Stimulated activated CD4-positive, alpha-beta T cell treated with anti-CD3 and anti-CD28 coated beads, Interleukin-1b, Interleukin-23, amount 100 ng/mL, for 4 hours (primary cell): ENCODE data around the gene BAHCC1.

Source experiments
- DNase-seq, 2 donors: peaks; one replicate each; pipeline ENCODE4 v3.0.0-alpha.2; 2020; ENCODE audit warnings: low read depth in 2 of 2

Gene BAHCC1

DNA sequence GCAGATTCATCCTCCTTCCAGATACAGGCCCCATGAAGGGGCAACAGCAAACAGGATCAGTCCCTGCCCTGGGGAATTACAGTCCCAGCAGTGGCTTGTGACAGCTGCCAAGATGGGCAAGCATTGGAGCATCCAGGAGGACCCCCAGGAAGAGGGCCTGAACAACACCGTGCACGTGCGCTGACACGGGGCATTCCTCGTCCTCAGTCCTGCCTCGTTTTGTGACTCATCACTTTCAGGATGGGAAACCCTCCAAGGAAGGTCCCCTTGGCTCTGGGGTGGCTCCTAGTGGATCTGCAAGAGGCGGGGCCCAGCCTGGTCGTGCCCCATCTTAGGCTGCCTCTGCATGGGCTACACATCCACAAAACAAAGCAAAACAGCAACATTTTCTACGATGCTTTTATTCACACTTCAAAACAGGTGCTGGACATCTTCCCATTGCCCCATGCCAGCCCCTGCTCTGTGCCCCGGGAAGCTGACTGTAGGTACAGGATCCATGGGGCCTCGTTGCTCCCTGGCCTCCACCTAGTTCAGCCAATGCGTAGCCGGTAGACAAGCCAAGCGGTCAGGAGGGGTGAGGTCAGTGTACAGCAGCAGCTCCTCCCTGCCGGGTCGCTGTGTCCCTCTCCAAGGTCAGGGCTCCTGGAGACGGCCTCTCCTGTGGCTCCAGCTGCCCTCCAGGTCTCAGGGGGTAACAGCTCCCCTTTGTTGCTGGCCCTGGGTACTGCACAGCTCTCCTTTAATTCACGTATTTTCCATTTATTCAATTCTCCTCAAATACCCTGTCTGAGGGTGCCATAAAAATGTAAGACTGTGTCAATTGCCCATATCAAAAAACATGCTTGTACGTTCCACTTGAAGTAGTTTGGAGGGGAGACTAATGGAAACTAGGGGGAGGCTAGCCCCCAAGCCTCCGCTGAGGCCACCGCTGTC is 85.1 kb downstream of the BAHCC1 start:
- DNase-seq: no peak

DNA sequence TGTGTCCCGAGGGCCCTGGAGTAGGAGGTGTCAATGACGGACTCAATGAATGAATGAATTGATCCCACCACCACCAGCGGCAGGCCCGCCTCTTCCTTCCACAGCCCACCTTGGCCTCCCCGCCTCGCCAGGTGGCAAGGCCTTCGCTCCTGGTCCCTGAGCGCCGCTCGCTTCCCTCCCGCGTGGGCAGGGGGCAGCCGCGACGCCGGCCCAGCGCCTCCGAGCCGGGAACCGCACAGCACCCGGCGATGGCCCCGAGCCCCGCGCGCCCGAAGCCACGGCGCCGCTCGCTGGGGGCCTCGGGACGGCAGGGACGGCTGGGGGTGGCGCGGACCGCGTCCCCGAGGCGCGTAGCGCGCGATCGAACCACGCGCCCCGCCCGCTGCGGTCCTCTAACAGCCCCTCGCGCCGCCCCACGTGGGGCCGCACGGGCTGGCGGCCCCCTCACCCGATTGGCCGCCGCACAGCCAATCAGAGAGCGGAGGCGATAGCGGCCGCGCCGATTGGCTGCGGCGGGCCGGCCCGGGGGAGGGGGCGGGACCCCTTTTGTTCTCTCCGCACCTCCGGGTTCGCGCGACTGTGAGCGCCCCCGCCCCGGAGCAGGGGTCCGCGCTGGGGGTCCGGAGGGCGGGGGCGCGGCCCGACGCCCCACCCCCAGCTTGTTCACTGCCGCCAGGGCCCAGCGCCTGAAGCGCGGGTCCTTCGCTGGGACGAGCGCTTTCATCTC is 86.0 kb downstream of the BAHCC1 start:
- peak; percentile 40 to 60 for DNase-seq

DNA sequence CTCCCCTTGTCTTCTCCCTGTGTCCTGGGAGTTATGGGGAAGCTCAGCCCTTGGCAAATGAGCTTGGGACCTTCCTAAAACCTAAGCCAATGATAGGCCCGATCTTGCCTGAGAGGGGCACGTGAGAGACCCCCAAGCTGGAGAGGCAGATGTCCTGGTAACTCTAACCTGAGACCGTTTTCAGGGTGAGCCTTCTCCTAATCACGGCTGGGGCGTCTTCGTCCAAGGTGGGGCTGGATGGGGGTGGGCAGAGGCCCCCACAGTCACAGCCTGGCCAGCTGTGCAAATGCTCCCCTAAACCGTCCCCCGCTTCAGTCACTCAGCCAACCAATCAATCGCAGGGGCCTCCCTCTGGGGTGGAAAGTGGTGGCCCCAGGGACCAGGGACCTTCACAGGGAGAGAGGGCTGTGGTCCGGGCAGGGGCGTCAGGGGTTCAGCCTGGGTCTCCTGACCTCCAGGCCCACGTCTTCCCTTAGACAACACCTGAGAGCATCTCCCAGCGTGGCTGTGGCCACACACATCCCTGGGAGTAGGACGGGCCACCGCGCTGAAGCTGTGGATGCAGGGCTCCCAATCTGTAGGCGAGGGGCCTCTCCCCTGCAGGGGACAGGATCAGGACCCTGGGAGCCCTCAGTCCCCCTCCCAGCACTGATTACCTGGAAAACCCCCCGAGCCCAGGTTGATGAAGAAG is 86.7 kb downstream of the BAHCC1 start:
- DNase-seq: no peak

DNA sequence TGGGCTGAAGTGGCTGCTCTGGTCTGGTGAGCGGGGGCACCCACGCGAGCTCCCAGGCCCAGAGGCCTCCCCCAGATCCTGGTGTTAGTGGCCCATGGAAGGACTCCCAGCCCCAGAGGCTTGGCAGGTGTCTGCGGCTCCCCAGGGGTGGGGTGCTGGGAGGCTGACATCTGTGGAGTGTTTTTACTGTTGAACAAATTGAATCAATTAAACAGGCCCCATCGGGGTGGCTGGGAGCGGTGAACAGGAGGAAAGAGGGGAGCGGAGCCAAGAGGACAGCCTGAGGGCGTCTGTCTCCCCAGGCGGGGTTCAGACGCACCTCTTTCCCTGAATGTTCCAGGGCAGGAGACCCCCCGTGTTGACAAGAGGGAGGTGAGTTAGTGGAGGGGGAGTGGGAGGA is 87.4 kb downstream of the BAHCC1 start:
- DNase-seq: no peak

DNA sequence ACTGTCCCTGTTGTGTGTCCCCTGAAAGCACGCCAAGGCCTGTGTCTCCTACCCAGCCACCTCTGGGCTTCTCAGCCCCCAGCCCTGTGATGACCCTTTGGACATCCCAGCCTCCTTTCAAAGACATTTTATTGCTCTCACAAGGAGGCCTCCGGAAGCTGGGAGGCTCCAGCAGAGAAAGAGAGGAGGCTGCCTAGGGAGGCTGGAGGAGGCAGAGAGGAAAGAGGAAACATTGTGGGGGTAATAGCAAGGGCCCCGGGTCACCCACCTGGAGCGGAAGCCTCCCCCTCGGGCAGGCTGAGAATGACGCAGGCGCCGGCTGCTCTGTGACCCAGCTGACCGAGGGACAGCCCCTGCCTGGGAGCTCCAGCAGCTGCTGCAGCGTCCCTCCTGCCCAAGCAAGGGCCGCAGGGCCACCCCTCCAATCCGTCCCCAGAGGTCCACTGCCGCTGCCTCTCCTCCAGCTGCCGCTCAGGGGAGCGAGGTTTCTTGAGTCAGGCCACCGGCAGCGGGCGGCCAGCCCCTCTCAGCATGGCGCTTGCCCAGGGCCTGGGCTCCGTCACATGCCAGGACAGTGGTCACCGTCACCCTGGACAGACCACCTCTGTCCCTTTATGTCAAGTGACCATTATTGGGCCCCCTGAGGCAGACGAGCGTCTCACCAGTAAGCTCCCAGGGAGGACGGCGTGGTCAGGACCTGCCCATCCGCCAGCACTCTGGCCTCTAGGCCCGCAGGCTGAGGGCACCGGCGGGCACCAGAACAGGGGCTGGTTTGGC is 88.0 kb downstream of the BAHCC1 start:
- DNase-seq: no peak

DNA sequence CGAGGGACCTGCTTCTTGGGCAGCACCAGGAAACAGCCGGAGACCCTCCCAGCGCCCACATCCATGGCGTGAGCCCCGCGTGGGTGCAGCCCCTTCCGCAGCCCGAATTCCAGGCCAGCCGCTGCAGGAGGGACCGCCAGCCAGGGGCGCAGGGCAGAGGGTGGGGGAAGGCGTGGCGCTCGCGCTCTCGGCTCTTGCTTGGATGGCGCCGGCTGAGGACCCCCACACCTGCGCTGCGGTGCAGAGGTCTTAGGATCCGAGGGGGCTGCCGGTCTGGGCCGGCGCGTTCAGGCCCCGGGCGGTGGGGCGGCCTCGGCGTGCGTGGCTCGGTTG is 88.6 kb downstream of the BAHCC1 start:
- no peak for DNase-seq

DNA sequence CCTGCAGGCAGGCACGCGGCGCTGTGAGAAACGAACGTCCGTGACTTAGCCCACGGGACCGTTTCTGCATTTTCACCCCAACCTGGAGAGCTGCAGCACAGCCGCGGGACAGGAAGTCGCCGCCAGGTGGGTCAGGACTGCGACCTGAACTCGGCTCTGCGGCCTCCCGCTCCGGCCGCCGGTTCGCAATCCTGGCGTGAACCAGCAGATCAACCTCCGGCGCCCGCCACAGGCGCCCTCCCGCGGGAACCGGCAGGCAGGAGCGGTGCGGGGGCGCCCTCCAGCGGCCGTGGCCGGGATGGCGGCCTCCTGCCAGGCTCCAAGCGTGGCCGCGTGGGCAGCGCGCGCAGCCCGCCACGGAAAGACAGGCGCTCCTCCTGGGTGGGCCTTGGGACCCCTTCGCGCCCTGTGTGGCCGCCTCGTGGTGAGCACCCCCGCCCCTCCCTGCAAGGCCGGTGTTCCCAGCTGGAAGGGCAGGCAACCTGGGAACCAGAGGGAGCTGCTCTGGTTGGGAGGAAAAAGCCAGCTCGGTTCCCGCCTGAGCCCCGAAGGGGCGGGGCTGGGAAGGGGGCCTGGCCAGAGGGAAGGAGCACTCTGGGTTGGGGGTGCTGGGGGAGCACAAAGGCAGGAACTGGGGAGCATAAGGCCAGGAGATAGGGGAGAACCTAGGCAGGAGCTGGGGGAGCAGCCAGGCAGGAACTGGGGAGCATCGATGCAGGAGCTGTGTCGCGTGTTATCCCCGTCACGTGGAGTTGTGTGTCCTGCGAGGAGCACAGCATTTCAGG is 89.1 kb downstream of the BAHCC1 start:
- peak; percentile 86 to 91 for DNase-seq

DNA sequence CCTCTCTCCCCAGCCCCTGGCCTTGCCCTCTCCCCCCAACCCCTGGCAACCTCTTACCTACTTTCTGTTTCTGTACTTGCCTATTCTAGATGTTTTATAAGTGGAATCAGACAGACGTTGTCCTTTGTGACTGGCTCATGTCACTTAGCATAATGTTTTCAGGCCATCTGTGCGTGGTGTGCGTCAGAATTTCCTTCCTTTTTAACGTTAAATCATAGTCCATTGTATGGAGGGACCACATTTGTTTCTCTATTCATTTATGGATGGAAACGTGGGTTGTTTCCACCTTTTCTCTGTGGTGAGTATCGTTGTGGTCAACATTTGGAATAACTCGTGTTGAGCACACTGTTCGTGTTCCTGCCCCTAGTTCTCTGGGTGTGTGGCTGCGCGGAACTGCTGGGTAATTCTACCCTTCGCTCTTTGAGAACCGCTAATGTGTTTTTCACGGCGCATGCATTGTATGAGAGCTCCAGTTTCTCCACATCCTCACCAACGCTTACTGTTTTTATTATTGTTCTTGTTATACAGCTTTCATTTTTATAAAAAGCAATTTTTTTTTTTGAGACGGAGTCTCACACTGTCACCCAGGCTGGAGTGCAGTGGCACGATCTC is 91.0 kb downstream of the BAHCC1 start:
- DNase-seq: no peak

DNA sequence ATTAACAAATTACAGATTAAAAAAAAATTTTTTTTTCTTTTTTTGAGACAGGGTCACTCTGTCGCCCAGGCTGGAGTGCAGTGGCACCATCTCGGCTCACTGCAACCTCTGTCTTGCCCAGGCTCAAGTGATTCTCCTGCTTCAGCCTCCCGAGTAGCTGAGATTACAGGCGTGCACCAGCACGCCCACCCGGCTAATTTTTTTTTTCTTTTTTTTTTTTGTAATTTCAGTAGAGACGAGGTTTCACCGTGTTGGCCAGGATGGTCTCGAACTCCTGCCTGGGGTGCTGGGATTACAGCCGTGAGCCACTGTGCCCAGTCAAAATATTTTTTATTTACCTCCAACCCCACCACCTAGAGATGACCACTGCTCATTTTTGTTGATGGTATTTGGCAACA is 91.8 kb downstream of the BAHCC1 start:
- DNase-seq: no peak

DNA sequence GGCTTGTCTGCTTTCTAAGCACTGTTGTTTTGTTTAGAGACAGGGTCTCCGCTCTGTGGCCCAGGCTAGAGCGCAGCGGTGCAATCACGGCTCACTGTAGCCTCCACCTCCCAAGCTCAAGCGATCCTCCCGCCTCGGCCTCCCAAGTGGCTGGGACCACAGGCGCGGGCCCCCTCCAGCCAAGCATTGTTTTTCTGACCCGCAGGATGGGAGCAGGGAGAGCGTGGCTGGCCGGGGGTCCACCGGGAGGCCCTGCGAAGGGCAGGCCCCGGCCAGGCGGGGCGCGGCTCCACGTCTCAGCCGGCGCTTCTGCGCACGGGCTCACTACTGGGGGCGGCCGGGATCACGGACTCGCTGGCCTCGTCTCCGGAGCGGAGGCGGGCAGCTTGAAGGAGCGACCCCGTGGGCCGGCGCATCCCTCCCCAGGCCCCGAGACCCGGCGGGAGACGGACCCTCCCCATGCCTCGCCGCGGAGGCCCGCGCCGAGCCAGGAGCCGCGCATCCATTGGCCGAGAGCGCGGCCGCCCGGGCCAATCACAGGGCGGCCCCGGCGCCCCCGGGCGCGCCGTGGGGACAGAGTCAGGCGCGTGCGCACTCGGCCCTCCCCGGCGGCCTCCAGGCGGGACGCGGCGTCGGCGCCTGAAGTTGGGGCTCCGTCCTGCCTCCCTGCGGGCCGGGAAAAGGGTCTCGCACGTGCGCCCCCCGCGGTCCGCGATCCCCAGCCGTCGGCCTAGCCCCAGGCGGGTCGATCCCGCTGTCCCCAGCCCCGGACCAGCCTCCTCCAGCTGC is 92.4 kb downstream of the BAHCC1 start:
- DNase-seq: peak; percentile 74 to 85

DNA sequence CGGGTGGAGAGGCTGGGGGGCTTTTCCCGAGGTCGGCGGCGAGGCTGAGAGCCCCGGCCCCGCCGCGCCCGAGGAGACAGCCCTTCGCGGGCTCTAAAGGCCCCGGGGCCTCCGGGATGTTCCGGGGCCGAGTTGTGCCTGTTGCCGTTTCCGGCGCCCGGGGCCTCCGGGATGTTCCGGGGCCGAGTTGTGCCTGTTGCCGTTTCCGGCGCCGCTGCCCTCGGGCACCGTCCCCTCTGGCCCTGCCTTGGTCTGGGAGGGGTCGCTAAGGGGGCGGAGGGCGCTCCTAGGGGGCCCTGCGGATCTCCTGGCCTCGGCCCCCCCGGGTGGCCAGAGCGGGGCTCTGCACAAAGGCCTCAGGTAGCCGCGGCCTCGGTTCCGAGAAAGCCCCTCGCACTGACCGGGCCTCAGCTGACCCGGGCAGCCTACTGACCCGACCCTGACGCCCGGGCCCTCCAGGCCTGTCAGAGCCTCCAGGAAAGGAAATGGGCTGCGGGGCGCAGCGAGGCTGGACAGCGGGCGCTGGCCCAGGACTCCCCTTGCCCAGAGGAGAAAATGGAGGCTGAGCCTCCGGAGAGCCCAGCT is 93.1 kb downstream of the BAHCC1 start:
- no peak for DNase-seq

DNA sequence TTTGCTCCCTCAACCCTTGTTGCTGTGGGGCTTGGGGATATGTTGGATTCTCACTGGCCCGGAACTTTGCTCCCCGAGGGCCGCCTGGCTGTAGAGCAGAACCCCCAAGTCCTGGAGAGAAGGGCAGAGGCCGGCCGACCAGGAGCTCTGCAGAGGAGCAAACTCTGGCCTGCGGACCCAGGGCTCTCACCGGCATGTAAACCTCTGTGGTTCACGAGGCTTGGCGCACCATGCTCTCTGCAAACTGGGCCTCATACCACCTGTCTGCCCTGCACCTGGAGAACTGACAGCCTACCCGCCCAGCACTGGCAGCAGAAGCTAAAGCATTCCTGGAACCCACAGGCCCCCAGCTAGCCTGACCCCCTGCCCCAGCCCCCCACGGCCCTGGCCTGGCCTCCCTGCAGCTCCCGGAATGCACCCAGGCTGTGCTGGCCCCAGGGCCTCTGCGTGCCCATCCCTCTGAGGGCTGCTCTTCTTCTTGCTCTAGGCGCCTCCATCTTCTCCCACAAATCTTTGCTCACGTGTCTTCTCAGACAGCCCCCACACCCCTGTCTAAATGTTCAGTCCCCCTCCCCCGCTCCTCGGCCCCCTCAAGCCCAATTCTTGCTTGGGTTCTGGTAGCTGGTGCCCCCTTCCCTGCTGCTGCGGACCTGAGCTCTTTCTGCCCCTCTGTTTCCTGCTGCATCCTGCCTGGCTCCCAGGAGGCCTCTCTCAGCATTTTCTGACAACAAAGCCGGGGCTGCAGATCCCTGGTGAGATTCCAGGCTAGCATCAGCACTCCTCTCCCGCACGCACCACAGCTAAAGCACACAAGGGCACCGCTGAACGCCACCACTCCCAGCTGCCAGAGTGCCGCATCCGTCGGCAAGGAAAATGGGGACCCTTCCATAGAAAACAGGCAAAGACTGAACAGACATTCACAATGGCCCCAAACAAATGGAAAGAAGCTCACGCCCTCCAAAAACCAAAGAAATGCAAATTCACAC is 94.0 kb downstream of the BAHCC1 start:
- no peak for DNase-seq

DNA sequence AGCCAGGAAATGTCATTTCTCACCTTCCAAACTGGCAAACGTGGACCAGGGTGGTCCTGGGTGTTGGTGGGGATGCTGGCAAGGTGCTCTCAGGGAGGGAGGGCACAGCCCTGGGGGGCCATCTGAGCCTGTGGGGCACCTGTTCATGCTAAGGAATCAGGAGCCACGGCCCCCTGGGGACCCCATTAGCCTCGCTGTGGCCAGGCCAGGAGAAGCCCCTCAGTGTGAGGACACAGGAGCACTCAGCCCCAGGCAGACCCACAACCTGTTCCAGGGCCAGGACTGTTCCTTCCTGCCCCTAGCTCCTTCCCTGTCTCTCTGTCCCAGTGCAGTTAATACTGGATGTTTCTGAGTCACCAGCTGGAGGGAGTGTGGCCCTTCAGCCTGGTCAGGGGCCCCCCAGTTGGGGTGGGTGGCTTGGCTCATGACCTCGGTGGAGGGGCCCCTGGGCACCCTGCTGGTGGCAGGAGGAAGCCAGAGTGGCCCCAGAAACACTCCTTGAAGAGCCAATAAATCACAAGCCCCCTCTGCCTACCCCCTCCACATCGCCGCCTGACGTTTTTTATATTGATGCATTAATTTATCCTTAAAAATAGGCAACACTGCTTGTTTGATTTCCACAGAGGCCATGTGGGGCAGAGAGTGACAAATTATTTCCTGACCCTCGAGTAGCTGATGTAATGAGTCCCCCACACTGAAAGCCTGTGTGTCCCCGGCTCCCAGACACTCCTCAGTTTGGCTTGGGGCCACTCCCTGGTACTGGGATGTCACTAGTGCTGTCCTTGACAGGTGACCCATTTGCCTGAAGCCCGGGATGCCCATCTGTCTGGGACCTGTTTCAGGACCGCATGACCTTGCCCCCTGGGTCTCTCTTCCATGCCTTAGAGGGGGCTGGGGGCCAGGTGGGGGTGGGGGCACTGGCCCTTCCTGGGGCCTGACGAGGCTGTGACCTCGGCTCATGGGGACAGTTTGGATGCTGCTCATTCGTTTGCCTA is 95.0 kb downstream of the BAHCC1 start:
- DNase-seq: no peak

DNA sequence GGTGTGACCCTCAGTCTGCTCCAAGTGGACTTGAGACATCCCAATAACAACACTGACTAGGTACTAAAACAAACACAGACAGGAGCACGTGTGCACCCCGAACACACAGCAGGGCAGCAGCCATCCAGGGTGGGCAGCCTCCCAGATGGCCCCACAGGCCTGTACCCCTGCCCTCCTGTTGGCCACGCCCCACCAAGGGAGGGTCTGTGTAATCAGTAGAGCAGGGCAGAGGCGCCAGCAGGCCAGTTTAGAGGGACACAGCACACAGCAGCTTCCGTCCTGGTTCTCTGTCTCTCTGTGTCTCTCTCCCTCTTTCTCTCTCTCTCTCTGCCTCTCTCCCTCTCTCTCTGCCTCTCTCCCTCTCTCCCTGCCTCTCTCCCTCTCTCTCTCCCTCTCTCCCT is 95.9 kb downstream of the BAHCC1 start:
- DNase-seq: no peak

DNA sequence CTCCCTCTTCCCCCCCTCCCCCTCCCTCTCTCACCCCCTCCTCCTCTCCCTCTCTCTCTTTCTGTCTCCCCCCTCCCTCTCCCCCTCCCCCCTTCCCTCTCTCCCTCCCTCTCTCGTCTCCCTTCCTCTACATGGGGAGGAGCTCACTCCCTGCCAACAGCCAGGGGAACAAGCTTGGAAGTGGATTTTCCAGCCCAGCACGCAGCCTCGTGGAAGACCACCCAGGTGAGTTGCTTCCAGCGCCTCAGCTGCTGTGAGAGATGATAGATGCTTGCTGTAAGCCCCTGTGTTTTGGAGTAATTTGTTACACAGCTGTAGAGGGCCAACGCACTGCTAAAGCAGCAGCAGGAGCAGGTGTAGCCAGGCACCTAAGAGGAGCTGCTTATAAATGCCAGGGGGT is 96.5 kb downstream of the BAHCC1 start:
- no peak for DNase-seq

DNA sequence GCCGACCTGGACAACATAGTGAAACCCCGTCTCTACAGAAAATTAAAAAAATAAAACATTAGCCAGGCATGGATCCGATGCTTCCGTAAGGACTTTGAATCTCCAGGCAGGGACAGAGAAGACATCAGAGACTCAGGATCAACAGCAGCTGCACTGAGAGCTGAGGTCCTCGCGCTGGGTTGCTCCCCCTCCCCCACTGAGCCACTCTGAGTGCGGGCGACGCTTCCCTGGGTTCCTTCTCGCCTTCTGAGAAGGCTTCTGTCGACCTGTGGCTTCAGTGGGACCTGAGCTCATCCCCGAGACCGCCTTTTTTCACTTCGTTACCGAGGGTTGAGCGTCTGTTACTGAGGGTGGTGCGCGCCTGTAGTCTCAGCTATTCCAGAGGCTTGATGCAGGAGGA is 96.9 kb downstream of the BAHCC1 start:
- no peak for DNase-seq

DNA sequence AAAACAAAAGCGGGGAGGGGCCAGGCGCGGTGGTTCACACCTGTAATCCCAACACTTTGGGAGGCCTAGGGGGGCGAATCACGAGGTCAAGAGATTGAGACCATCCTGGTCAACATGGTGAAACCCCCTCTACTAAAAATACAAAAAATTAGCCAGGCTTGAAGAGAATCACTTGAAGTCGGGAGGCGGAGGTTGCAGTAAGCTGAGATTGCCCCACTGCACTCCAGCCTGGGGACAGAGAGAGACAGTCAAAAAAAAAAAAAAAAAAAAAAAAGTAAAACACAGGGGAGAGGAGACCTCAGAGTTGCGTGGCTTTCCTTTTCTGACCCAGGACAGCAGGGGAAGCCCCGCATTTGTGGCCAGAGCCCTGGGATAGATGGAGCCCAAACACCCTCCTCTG is 97.4 kb downstream of the BAHCC1 start:
- DNase-seq: no peak
